ENCODE data around the gene BACH2. TPM values are rescaled to one million over a fixed set of nuclear protein-coding genes. Genes with fewer than 3 reads are reported as not detected.
"Not testable (repeated sequence)": the region's sequence is repeated elsewhere in the genome, so short reads cannot be mapped to it uniquely, and the experiment has no call there.

Gene BACH2
- total RNA-seq, 1 experiment from 2014 or later = 0.15 TPM

- no peak for DNase-seq (ENCODE audit: extremely low read depth, low read depth)
These were observed 364.3 kb downstream of the BACH2 start for GRCh38 chr6:89932245-89932802.

- DNase-seq (ENCODE audit: extremely low read depth, low read depth) = no peak
These were observed 365.9 kb downstream of the BACH2 start for GRCh38 chr6:89930789-89931188.

- no peak for DNase-seq (ENCODE audit: extremely low read depth, low read depth)
These were observed 368.0 kb downstream of the BACH2 start for GRCh38 chr6:89928604-89929003.

- DNase-seq (ENCODE audit: extremely low read depth, low read depth) = no peak
These were observed 368.7 kb downstream of the BACH2 start for GRCh38 chr6:89927791-89928550.

GRCh38 chr6:89927264-89927663 is 369.4 kb downstream of the BACH2 start:
- DNase-seq (ENCODE audit: extremely low read depth, low read depth) = no peak

GRCh38 chr6:89925826-89926225 is 370.8 kb downstream of the BACH2 start:
- no peak for DNase-seq (ENCODE audit: extremely low read depth, low read depth)

- DNase-seq (ENCODE audit: extremely low read depth, low read depth) = no peak
These were observed 372.4 kb downstream of the BACH2 start for GRCh38 chr6:89924231-89924630.

- no peak for DNase-seq (ENCODE audit: extremely low read depth, low read depth)
These were observed 375.0 kb downstream of the BACH2 start for GRCh38 chr6:89921691-89922090.

GRCh38 chr6:89921197-89921596 is 375.4 kb downstream of the BACH2 start:
- DNase-seq (ENCODE audit: extremely low read depth, low read depth) = no peak

- no peak for DNase-seq (ENCODE audit: extremely low read depth, low read depth)
These were observed 378.8 kb downstream of the BACH2 start for GRCh38 chr6:89917801-89918366.

GRCh38 chr6:89917216-89917615 is 379.4 kb downstream of the BACH2 start:
- DNase-seq (ENCODE audit: extremely low read depth, low read depth) = no peak

- DNase-seq (ENCODE audit: extremely low read depth, low read depth) = no peak
These were observed 380.3 kb downstream of the BACH2 start for GRCh38 chr6:89916136-89916920.

- no peak for DNase-seq (ENCODE audit: extremely low read depth, low read depth)
These were observed 385.8 kb downstream of the BACH2 start for GRCh38 chr6:89910902-89911240.

GRCh38 chr6:89910001-89910901 is 386.4 kb downstream of the BACH2 start:
- not testable (repeated sequence) for DNase-seq (ENCODE audit: extremely low read depth, low read depth)

GRCh38 chr6:89895276-89895874 is 401.3 kb downstream of the BACH2 start:
- peak; percentile 33 for DNase-seq (ENCODE audit: extremely low read depth, low read depth)

- no peak for DNase-seq (ENCODE audit: extremely low read depth, low read depth)
These were observed 402.5 kb downstream of the BACH2 start, which contains the start of gene GJA10 for GRCh38 chr6:89894169-89894568. TSS of gene GJA10 (plus strand) at chr6:89894469. CDS start at chr6:89894469, 0 bp downstream.

- not testable (repeated sequence) for DNase-seq (ENCODE audit: extremely low read depth, low read depth)
These were observed 404.1 kb downstream of the BACH2 start for GRCh38 chr6:89892577-89892976.

- not testable (repeated sequence) for DNase-seq (ENCODE audit: extremely low read depth, low read depth)
These were observed 405.7 kb downstream of the BACH2 start for GRCh38 chr6:89890845-89891528.

GRCh38 chr6:89888871-89889270 is 407.8 kb downstream of the BACH2 start:
- DNase-seq (ENCODE audit: extremely low read depth, low read depth) = no peak
